Measurements from ENCODE around the gene BCL2L11.

Gene BCL2L11

DNA sequence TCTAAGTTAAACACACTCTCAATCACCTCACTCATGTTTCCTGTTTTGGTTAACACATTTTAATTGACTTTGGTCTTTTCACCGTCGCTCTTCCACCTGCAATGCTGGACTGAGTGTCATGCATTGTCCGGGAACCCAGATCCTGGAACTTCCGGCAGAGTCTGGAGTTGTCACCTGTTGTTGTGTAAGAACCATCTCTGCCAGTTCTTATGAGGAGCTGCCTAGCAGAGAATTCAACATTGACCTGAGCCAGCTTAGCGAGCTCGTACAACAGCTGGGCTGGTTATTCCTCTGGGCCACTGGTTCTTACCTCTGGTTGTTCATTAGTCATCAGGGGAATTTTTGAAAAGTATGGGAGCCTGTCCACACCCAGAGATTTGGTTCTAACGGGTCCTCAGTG, 75.7 kb downstream of the BCL2L11 start:
- DNase-seq = no peak

DNA sequence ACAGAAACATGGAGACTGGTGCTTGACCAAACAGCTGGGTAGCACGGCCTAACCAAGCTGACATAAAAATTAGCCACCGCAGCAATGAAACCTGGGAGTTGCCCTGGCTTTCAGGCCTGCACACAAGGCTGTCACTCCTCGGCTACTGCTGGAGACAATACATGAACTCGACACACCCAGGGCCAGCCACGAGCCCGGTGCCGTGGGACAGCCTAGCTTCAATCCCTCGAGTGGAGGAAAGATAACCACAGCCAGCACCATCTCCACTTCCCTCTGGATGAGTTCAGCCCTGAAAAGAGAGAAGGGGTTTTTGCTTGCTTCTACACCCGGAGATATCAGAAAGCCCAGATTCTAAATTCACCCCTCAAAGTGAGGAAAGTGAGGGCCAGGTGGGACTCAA, 78.0 kb downstream of the BCL2L11 start:
- no peak for DNase-seq

GRCh38 chr2:111199840-111200239, 79.1 kb downstream of the BCL2L11 start:
- DNase-seq = no peak

GRCh38 chr2:111200333-111200881, 79.7 kb downstream of the BCL2L11 start:
- DNase-seq = no peak

DNA sequence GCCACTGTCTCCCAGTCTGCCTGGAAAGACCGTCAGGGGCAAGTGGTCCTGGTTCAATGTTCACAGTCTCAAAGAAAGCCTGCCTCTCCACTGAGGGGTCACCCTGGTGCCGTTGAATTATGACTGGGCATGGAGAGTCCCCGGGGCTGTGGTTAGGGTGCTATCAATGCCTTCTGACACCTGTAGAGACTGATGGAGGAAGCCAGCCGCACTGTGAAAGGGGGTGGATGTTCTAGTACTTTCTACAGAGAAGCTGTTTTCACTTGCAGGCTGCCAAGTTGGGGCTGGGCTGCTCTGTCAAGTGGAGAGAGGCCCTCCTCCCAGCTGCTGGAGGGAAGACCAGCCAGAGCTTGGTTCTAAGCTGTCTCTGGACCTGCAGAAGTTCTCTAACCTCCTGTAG, 80.5 kb downstream of the BCL2L11 start:
- DNase-seq = no peak

- no peak for DNase-seq
These were observed 81.7 kb downstream of the BCL2L11 start for GRCh38 chr2:111202266-111203040.

DNA sequence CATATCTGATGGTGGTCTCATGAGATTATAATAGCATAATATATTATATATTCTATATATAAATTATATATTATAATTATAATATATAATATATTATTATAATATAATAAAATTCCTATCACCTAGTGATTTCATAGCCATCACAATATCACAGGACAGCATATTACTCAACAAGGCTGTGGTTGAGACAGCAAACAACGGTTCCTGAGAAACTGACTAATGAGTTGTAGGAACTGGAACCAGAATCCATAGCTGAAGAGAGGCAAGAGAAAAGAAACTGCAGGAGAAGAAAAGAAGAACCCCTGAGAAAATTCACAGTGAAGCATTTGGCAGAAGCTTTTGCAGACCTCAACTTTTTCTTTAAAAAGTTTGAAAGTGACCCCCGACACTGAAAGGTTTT, 84.0 kb downstream of the BCL2L11 start:
- no peak for DNase-seq

- DNase-seq = no peak
These were observed 85.1 kb downstream of the BCL2L11 start for GRCh38 chr2:111205774-111206173.

DNA sequence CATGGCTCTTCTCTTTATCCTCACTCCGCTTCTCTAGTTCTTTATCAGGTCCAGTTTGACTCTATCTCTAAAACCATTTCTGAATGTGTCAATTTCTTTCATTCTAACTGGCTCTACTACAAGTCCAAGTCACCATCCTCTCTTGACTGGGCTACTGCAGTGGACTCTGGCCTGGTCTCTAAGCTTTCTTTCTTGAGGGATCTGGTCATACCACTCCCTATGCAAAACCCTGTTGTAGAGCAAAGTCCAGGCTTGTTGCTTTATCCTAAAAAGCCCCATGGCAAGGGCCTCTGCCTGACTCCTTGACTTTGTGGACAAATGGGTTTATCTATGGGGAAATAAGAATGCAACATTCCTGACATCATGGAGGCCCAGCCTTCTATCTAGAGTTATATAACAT, 87.1 kb downstream of the BCL2L11 start:
- DNase-seq = no peak

DNA sequence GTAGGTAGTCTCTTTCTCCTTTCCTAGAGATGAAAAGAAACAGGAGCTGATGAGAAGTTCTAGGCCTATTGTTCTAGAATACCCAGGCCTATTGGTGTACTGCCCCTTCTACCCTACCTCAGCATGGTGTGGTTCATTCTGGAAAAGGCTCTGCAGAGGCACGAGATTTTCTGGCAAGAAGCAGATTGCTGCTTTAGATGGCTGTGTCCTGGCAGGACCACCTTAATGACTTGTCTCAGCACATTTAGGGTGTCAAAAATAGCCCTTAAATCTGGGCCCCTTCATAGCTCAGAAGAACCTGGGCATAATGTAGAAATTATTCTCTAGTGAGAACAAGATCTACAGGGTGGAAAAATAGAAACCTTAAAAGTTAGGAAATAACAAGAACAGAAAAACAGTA, 87.9 kb downstream of the BCL2L11 start:
- DNase-seq = no peak

- peak in 1 of 2 experiments; percentile 8 for DNase-seq
These were observed 88.4 kb downstream of the BCL2L11 start for GRCh38 chr2:111209045-111209514.

DNA sequence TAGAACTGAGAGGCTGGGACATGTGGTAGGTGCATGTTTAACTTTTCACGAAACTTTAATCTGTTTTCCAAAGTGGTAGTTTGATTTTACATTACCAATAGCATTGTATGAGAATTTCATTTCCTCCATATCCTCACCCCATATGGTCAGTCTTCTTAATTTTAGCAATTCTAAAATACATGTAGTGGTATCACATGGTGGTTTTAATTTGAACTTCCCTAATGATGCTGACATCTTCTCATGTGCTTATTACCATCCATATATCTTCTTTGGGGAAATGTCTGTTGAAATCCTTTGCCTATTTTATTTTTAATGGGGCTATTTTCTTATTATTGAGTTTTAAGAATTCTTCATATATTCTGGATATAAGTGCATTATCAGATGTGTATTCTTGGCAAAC, 89.3 kb downstream of the BCL2L11 start:
- no peak for DNase-seq

GRCh38 chr2:111213877-111214276, 93.2 kb downstream of the BCL2L11 start:
- no peak for DNase-seq

DNA sequence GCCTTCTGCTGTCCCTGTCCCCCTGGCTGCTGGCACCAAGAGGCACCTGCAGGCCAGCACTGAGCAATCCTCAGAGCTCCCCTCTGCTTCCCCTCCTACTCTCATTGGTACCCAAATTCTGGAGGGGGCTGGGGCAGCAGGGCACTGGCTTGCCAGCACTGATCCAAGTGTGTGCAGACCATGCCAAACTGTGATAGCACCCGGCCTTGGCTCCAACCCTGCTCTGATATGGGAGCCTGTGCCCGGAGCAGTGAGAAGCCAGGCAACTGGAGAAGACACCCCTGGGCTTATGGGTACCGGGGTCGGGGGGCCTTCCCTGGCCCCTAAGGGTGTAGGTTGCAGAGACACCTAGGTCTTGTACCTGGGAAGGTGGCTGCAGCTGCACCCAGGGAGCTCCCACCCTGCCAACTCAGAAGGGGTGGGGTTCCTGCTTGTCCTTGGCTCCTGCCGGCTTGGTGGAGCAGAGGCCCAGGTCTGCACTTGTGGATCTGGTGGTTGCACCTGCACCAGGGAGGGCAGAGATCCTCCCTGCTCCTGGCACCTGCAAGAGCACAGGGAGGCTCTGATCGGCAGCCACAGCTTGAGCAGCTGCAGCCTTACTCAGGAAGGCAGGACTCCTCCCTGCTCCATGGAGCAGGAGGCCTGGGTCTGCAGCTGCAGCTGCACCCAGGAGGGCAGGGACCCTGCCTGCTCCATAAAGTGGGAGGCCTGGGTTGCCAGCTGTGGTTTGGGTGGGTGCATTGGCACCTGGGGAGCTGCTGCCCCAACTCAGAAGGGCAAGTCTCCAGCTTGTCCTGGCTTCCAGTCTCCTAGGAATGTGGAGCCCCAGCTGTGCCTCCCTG, 96.3 kb downstream of the BCL2L11 start:
- no peak for DNase-seq
